IMR-90 (cell line): ENCODE results near the gene ZNF423. TPM values are rescaled to one million over a fixed set of nuclear protein-coding genes. Genes with fewer than 3 reads are reported as not detected.

ENCODE experiments used
- ATAC-seq: fragments of 200-7000 bp; cut with Tn5 transposase; 2 replicates; pipeline ENCODE4 v1.9.1; 2020; ENCODE audit warnings: low read depth, mild to moderate bottlenecking, moderate library complexity
- BruUV-seq: library from RNA; stranded (reverse); fragments of 400-500 nt; replicated peaks from 2 replicates; lab custom pipeline; 2021; lab: Mats Ljungman, UMichigan
- CTCF ChIA-PET: fragments of 300-600 bp; formaldehyde crosslinking; extraction: SDS; loops from one replicate; lab custom pipeline; 2021; ENCODE audit warnings: antibody characterized with exemption; lab: Yijun Ruan, JAX
- POLR2A ChIA-PET: fragments of 300-600 bp; sonication (Branson Sonifier 250); formaldehyde crosslinking; loops from one replicate; lab custom pipeline; 2022; ENCODE audit warnings: antibody characterized with exemption; ENCODE audit not compliant: unreplicated experiment; lab: Charles Lee
- DNase-seq: peaks from one replicate; pipeline ENCODE4 v3.0.0; 2013
- H2AFZ ChIP-seq: replicated peaks from 2 replicates; pipeline ENCODE3; 2013; ENCODE audit warnings: low read length, mild to moderate bottlenecking; ENCODE audit not compliant: poor library complexity
- H2AK5ac ChIP-seq: 2 replicates; pipeline ENCODE4 v1.6.1; 2013; ENCODE audit warnings: low read depth, low read length, inconsistent platforms
- H2AK9ac ChIP-seq: replicated peaks from 2 replicates; pipeline ENCODE3; 2013; ENCODE audit warnings: mild to moderate bottlenecking, low read depth, low read length, moderate library complexity; ENCODE audit not compliant: poor library complexity
- H2BK120ac ChIP-seq: 2 replicates; pipeline ENCODE4 v1.6.1; 2013; ENCODE audit warnings: low read depth, low read length, inconsistent platforms
- H2BK15ac ChIP-seq: 3 replicates; pipeline ENCODE4 v1.6.1; 2013; ENCODE audit warnings: low read depth, low read length, inconsistent platforms
- H2BK20ac ChIP-seq: 2 replicates; pipeline ENCODE4 v1.6.1; 2013; ENCODE audit warnings: low read depth, mild to moderate bottlenecking, inconsistent platforms, low read length, moderate library complexity
- H2BK5ac ChIP-seq: 2 replicates; pipeline ENCODE4 v1.6.1; 2013; ENCODE audit warnings: mild to moderate bottlenecking, low read depth, low read length, inconsistent platforms; ENCODE audit not compliant: poor library complexity, severe bottlenecking
- H3K14ac ChIP-seq: replicated peaks from 2 replicates; pipeline ENCODE4 v1.6.1; 2013; ENCODE audit warnings: low read depth, low read length, inconsistent platforms
- H3K18ac ChIP-seq: 2 replicates; pipeline ENCODE4 v1.6.1; 2013; ENCODE audit warnings: low read depth, low read length, control low read depth
- H3K23ac ChIP-seq: 2 replicates; pipeline ENCODE4 v1.6.1; 2013; ENCODE audit warnings: low read depth, low read length, inconsistent platforms
- H3K27ac ChIP-seq: 2 replicates; pipeline ENCODE4 v1.5.1; 2013; ENCODE audit warnings: mild to moderate bottlenecking, control low read depth, low read length; ENCODE audit not compliant: insufficient read depth
- H3K27me3 ChIP-seq: 2 replicates; pipeline ENCODE4 v1.6.1; 2013; ENCODE audit warnings: low read length; ENCODE audit not compliant: control insufficient read depth, insufficient read depth
- H3K36me3 ChIP-seq: 2 replicates; pipeline ENCODE4 v1.6.1; 2013; ENCODE audit warnings: low read length, mixed read lengths; ENCODE audit not compliant: control insufficient read depth, insufficient read depth
- H3K4ac ChIP-seq: 2 replicates; pipeline ENCODE4 v1.6.1; 2013; ENCODE audit warnings: low read depth, low read length, inconsistent platforms
- H3K4me1 ChIP-seq: 2 replicates; pipeline ENCODE4 v1.6.1; 2013; ENCODE audit warnings: low read length, mixed read lengths; ENCODE audit not compliant: control insufficient read depth, insufficient read depth
- H3K4me2 ChIP-seq: 2 replicates; pipeline ENCODE4 v1.6.1; 2013; ENCODE audit warnings: low read depth, mild to moderate bottlenecking, control low read depth, low read length, moderate library complexity
- H3K4me3 ChIP-seq: 2 replicates; pipeline ENCODE4 v1.5.1; 2013; ENCODE audit warnings: low read depth, mild to moderate bottlenecking, control low read depth, low read length, moderate library complexity; ENCODE audit not compliant: insufficient read depth
- H3K56ac ChIP-seq: 2 replicates; pipeline ENCODE4 v1.6.1; 2013; ENCODE audit warnings: low read length, inconsistent platforms; ENCODE audit not compliant: insufficient read depth; ENCODE audit errors: extremely low read depth
- H3K79me1 ChIP-seq, 2 experiments: 2 replicates each; pipeline ENCODE4 v1.6.1; 2013; ENCODE audit warnings: low read length in 2 of 2, inconsistent platforms in 1 of 2, low read depth in 1 of 2
- H3K9ac ChIP-seq: 2 replicates; pipeline ENCODE4 v1.6.1; 2013; ENCODE audit warnings: low read depth, low read length, control low read depth
- H3K9me1 ChIP-seq: 2 replicates; pipeline ENCODE4 v1.6.1; 2013; ENCODE audit warnings: low read length, inconsistent platforms; ENCODE audit not compliant: insufficient read depth
- H3K9me3 ChIP-seq: 2 replicates; pipeline ENCODE4 v1.6.1; 2013; ENCODE audit warnings: low read length; ENCODE audit not compliant: control insufficient read depth, insufficient read depth
- H4K20me1 ChIP-seq: 2 replicates; pipeline ENCODE4 v1.6.1; 2013; ENCODE audit warnings: low read length, inconsistent platforms; ENCODE audit not compliant: insufficient read depth
- H4K5ac ChIP-seq: 2 replicates; pipeline ENCODE4 v1.6.1; 2013; ENCODE audit warnings: mild to moderate bottlenecking, low read depth, low read length, control low read depth
- H4K8ac ChIP-seq, 2 experiments: 2 replicates each; pipeline ENCODE4 v1.6.1; 2013; ENCODE audit warnings: low read depth in 2 of 2, low read length in 2 of 2, control low read depth in 1 of 2, inconsistent platforms in 1 of 2
- H4K91ac ChIP-seq: 2 replicates; pipeline ENCODE4 v1.6.1; 2013; ENCODE audit warnings: low read depth, low read length, inconsistent platforms; ENCODE audit not compliant: insufficient read depth
- CEBPB ChIP-seq: IDR thresholded peaks from 2 replicates; pipeline ENCODE4 v1.6.1; 2012; ENCODE audit warnings: low read depth, low read length, improper control_type of control experiment
- SMC3 ChIP-seq: fragments of 150-350 bp; IDR thresholded peaks from 2 replicates; pipeline ENCODE4 v1.6.1; 2016; ENCODE audit warnings: low read depth, mild to moderate bottlenecking, antibody characterized with exemption, low read length, moderate library complexity
- WGBS, 2 experiments: methylation state at CpG; one replicate each; pipeline versions ENCODE4 v1.1.5 to v1.1.7; 2013; ENCODE audit warnings: missing lambda C conversion rate in 2 of 2; ENCODE audit not compliant: insufficient read length in 1 of 2; ENCODE audit errors: extremely low coverage in 2 of 2; 5-methylcytosine and 5-hydroxymethylcytosine counted together
- dilution Hi-C: fragments of 300-500 bp; cut with HindIII; formaldehyde crosslinking; loops from one replicate; pipeline ENCODE4 v1.14.3; 2018; ENCODE audit warnings: low sequenced_read_pairs; ENCODE audit not compliant: unreplicated experiment
- in situ Hi-C: fragments of 300-500 bp; cut with MboI; formaldehyde crosslinking; loops from 3 replicates; pipeline ENCODE4 v1.14.3; 2019; ENCODE audit warnings: low sequenced_read_pairs, inconsistent platforms, mixed read lengths
- intact Hi-C: fragments of 100-400 bp; cut with micrococcal nuclease; formaldehyde crosslinking; loops from 2 replicates; pipeline ENCODE4 v1.10.0; 2022
- polyA plus RNA-seq, 3 experiments: library from polyadenylated mRNA; depleted of rRNA; stranded (reverse); fragments of >200 nt; gene quantifications; 2 replicates each; pipeline ENCODE4 v1.2.3, GENCODE V29; 2012; ENCODE audit warnings: low replicate concordance in 1 of 3
- total RNA-seq: library from RNA; depleted of rRNA; stranded (reverse); fragments of >200 nt; gene quantifications from 2 replicates; pipeline ENCODE4 v1.2.3, GENCODE V29; 2012
- TF ChIP-seq, protein P1 (sequence below): conservative IDR thresholded peaks from 2 replicates; pipeline ENCODE4 v1.5.1; 2012; ENCODE audit warnings: mild to moderate bottlenecking, low read depth, low read length, improper control_type of control experiment
- TF ChIP-seq, protein P2 (sequence below): fragments of 150-350 bp; IDR thresholded peaks from 2 replicates; pipeline ENCODE4 v1.6.1; 2017; ENCODE audit warnings: mild to moderate bottlenecking, antibody characterized with exemption, low read length, low read depth

ZNF423 gene
- total and polyA plus RNA-seq, 2 of the 4 experiments (the other 2 are of a cell fraction), result under 0.01 to 0.10 TPM

DNA sequence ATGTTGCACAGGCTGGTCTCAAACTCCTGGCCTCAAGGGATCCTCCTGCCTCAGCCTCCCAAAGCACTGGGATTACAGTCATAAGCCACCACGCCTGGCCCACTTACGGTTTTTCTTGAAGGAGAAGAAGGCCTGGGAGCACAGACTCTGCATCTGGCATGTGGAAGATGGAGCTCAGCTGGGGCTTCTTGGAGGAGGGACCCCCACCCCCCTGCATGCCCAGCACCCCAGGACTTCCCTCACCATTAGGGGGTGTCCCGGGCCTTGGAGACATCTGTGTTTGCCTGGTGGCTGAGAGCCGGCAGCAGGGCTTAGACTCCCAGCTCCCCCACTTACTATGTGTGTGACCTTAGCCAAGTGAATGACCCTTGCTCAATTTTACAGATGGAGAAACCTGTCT is 204.7 kb downstream of the ZNF423 start:
- Histone ChIP-seq H4K8ac (no peak overlapping the region), H3K79me1 (no peaks in the 10 kb centered on the region), H2BK20ac (no peak overlapping the region), H3K4ac (no peak overlapping the region), H2BK120ac (no peak overlapping the region), H3K36me3 (no peaks in the 10 kb centered on the region), H3K14ac (no peak overlapping the region), H2AK5ac (no peak overlapping the region), H4K91ac (no peak overlapping the region), H3K4me3 (no peak overlapping the region), H3K9me3 (peaks cover 6% of the 10 kb centered on the region), H4K5ac (no peak overlapping the region), H3K18ac (no peak overlapping the region), H3K4me1 (no peaks in the 10 kb centered on the region), H3K23ac (no peak overlapping the region), H2BK15ac (no peak overlapping the region), H3K4me2 (no peak overlapping the region), H3K9me1 (no peaks in the 10 kb centered on the region), H2BK5ac (no peak overlapping the region), H3K9ac (no peak overlapping the region), H3K27ac (no peak overlapping the region), H2AK9ac (no peak overlapping the region), H2AFZ (no peak overlapping the region), H3K56ac (no peak overlapping the region), H3K27me3 (peaks cover 16% of the 10 kb centered on the region; the same call in 1 of the 2 replicates), H4K20me1 (no peaks in the 10 kb centered on the region)
- whole genome bisulfite sequencing, 2 experiments, result no CpG with 5 or more reads among the region's 4 CpGs
- dilution Hi-C loops (no loop called here), intact Hi-C loops (no loop called here), in situ Hi-C loops (no loop called here)
- TF ChIP-seq, protein P1, sequence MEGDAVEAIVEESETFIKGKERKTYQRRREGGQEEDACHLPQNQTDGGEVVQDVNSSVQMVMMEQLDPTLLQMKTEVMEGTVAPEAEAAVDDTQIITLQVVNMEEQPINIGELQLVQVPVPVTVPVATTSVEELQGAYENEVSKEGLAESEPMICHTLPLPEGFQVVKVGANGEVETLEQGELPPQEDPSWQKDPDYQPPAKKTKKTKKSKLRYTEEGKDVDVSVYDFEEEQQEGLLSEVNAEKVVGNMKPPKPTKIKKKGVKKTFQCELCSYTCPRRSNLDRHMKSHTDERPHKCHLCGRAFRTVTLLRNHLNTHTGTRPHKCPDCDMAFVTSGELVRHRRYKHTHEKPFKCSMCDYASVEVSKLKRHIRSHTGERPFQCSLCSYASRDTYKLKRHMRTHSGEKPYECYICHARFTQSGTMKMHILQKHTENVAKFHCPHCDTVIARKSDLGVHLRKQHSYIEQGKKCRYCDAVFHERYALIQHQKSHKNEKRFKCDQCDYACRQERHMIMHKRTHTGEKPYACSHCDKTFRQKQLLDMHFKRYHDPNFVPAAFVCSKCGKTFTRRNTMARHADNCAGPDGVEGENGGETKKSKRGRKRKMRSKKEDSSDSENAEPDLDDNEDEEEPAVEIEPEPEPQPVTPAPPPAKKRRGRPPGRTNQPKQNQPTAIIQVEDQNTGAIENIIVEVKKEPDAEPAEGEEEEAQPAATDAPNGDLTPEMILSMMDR, result no peak
- TF ChIP-seq, protein P2, sequence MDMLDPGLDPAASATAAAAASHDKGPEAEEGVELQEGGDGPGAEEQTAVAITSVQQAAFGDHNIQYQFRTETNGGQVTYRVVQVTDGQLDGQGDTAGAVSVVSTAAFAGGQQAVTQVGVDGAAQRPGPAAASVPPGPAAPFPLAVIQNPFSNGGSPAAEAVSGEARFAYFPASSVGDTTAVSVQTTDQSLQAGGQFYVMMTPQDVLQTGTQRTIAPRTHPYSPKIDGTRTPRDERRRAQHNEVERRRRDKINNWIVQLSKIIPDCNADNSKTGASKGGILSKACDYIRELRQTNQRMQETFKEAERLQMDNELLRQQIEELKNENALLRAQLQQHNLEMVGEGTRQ, result no peak
- TF ChIP-seq CEBPB (no peak), SMC3 (no peak)
- ATAC-seq (no peak), DNase-seq (no peak)
- CTCF ChIA-PET, result no interaction called here
- no TSS peak for BruUV-seq
- POLR2A ChIA-PET, result no interaction called here
